GM23248 (cell line): Measurements from ENCODE around the gene TAS1R2. TPM values are rescaled to one million over a fixed set of nuclear protein-coding genes. Genes with fewer than 3 reads are reported as not detected.

Source experiments
- DNase-seq: peaks from one replicate; pipeline ENCODE4 v3.0.0-alpha.2; 2015
- H2AFZ ChIP-seq: fragments of 200-600 bp; sonication (generic); 2 replicates; pipeline ENCODE4 v1.6.1; 2016; ENCODE audit warnings: antibody characterized with exemption
- H3F3A ChIP-seq: fragments of 200-600 bp; sonication (generic); 2 replicates; pipeline ENCODE4 v1.6.1; 2016; ENCODE audit warnings: mild to moderate bottlenecking, antibody characterized with exemption, mixed run types; ENCODE audit not compliant: insufficient read depth
- H3K27ac ChIP-seq: fragments of 200-600 bp; sonication (generic); 2 replicates; pipeline ENCODE4 v1.5.1; 2016; ENCODE audit warnings: mild to moderate bottlenecking
- H3K27me3 ChIP-seq: fragments of 200-600 bp; sonication (generic); replicated peaks from 2 replicates; pipeline ENCODE4 v1.6.1; 2016; ENCODE audit warnings: mild to moderate bottlenecking; ENCODE audit not compliant: insufficient read depth
- H3K36me3 ChIP-seq: fragments of 200-600 bp; sonication (generic); 2 replicates; pipeline ENCODE4 v1.6.1; 2016; ENCODE audit warnings: low read depth, mild to moderate bottlenecking
- H3K4me1 ChIP-seq: fragments of 200-600 bp; sonication (generic); 2 replicates; pipeline ENCODE4 v1.6.1; 2016; ENCODE audit warnings: mild to moderate bottlenecking; ENCODE audit not compliant: insufficient read depth
- H3K4me2 ChIP-seq: fragments of 200-600 bp; sonication (generic); one replicate; pipeline ENCODE4 v1.6.1; 2016; ENCODE audit warnings: mild to moderate bottlenecking; ENCODE audit not compliant: unreplicated experiment
- H3K4me3 ChIP-seq: fragments of 200-600 bp; sonication (generic); 2 replicates; pipeline ENCODE4 v1.5.1; 2016; ENCODE audit warnings: mild to moderate bottlenecking
- H3K79me2 ChIP-seq: fragments of 200-600 bp; sonication (generic); 2 replicates; pipeline ENCODE4 v1.6.1; 2016; ENCODE audit warnings: mild to moderate bottlenecking; ENCODE audit not compliant: insufficient read depth
- H3K9ac ChIP-seq: fragments of 200-600 bp; sonication (generic); 2 replicates; pipeline ENCODE4 v1.6.1; 2016; ENCODE audit warnings: mild to moderate bottlenecking
- H3K9me2 ChIP-seq: fragments of 200-600 bp; sonication (generic); 2 replicates; pipeline ENCODE4 v1.6.1; 2016; ENCODE audit warnings: mixed run types, mild to moderate bottlenecking, moderate library complexity; ENCODE audit not compliant: insufficient read depth
- H3K9me3 ChIP-seq: fragments of 200-600 bp; sonication (generic); one replicate; pipeline ENCODE4 v1.6.1; 2017; ENCODE audit warnings: low read depth
- H4K20me1 ChIP-seq: fragments of 200-600 bp; sonication (generic); 2 replicates; pipeline ENCODE4 v1.6.0; 2016; ENCODE audit not compliant: insufficient read depth
- EZH2 ChIP-seq: fragments of 200-600 bp; sonication (generic); IDR thresholded peaks from 2 replicates; pipeline ENCODE4 v1.6.1; 2018; ENCODE audit warnings: antibody characterized with exemption, mild to moderate bottlenecking; ENCODE audit not compliant: insufficient read depth, poor library complexity, severe bottlenecking
- EZH2phosphoT487 ChIP-seq: fragments of 200-600 bp; sonication (generic); IDR thresholded peaks from 2 replicates; pipeline ENCODE4 v1.6.1; 2018; ENCODE audit warnings: antibody characterized with exemption, moderate library complexity, mild to moderate bottlenecking, low read depth; ENCODE audit not compliant: insufficient read depth
- WGBS, 2 experiments: methylation state at CpG; one replicate each; pipeline ENCODE4 v1.1.6; 2015 to 2017; ENCODE audit warnings: low lambda C conversion rate in 2 of 2, low coverage in 1 of 2; ENCODE audit errors: missing lambda C conversion rate in 2 of 2; 5-methylcytosine and 5-hydroxymethylcytosine counted together
- in situ Hi-C: fragments of 300-500 bp; cut with MboI; formaldehyde crosslinking; loops from 2 replicates; pipeline ENCODE4 v1.15.0; 2020
- polyA plus RNA-seq: library from polyadenylated mRNA; unstranded; fragments of >200 nt; fragmentation: Nextera tagmentation; extraction: Ambion mirVana; gene quantifications from 2 replicates; pipeline ENCODE4 v1.2.1, GENCODE V29; 2016
- total RNA-seq: library from RNA; depleted of rRNA; stranded (reverse); fragments of >200 nt; shearing (Covaris generic); gene quantifications from 2 replicates; pipeline ENCODE4 v1.2.3, GENCODE V29; 2014

TAS1R2 gene
- total and polyA plus RNA-seq, 2 experiments from 2014 or later, result not detected

- Histone ChIP-seq H4K20me1 (no peaks in the 10 kb centered on the region), H3K9ac (no peak overlapping the region), H3K4me1 (peaks cover 24% of the 10 kb centered on the region), H3K27me3 (no peaks in the 10 kb centered on the region), H3K4me2 (peak overlapping the region; percentile 14), H3F3A (peaks cover 11% of the 10 kb centered on the region), H3K4me3 (no peak overlapping the region), H3K9me2 (no peaks in the 10 kb centered on the region), H3K79me2 (no peaks in the 10 kb centered on the region), H3K9me3 (no peaks in the 10 kb centered on the region), H3K27ac (peak overlapping the region; percentile 15; the same call in 1 of the 2 replicates), H2AFZ (no peak overlapping the region), H3K36me3 (no peaks in the 10 kb centered on the region)
- in situ Hi-C loops, result no loop called here
- WGBS, 2 experiments, result 10 to 11% methylated on average over 8 of the region's 8 CpGs
- peak; percentile 91 for DNase-seq
- TF ChIP-seq EZH2phosphoT487, result no peak
- TF ChIP-seq EZH2, result no peak
These were observed 23.0 kb upstream of the TAS1R2 start for GRCh38 chr1:18882486-18882885.

GRCh38 chr1:18881642-18882431, 22.4 kb upstream of the TAS1R2 start:
- H3K9me2 ChIP-seq, result no peaks in the 10 kb centered on the region
- peaks cover 11% of the 10 kb centered on the region for H3F3A ChIP-seq
- no peak overlapping the region for H2AFZ ChIP-seq
- H3K27me3 ChIP-seq, result no peaks in the 10 kb centered on the region
- H3K27ac ChIP-seq, result peak overlapping the region; percentile 15; the same call in 1 of the 2 replicates
- H3K36me3 ChIP-seq, result no peaks in the 10 kb centered on the region
- WGBS, 2 experiments, result 75 to 76% methylated on average over 21 to 24 of the region's 24 CpGs
- no peak overlapping the region for H3K9ac ChIP-seq
- TF ChIP-seq EZH2phosphoT487, result no peak
- TF ChIP-seq EZH2, result no peak
- H3K4me3 ChIP-seq, result no peak overlapping the region
- no peaks in the 10 kb centered on the region for H4K20me1 ChIP-seq
- peaks cover 24% of the 10 kb centered on the region for H3K4me1 ChIP-seq
- DNase-seq, result no peak
- H3K9me3 ChIP-seq, result no peaks in the 10 kb centered on the region
- H3K4me2 ChIP-seq, result peak overlapping the region; percentile 14
- no peaks in the 10 kb centered on the region for H3K79me2 ChIP-seq
- in situ Hi-C loops, result no loop called here

- no peaks in the 10 kb centered on the region for H3K79me2 ChIP-seq
- TF ChIP-seq EZH2phosphoT487 (no peak), EZH2 (no peak)
- 98 to 100% methylated on average over 2 of the region's 2 CpGs for WGBS, 2 experiments
These were observed 21.7 kb upstream of the TAS1R2 start for GRCh38 chr1:18881164-18881563.

GRCh38 chr1:18880585-18880984, 21.1 kb upstream of the TAS1R2 start:
- H3K27me3 ChIP-seq, result no peaks in the 10 kb centered on the region
- H4K20me1 ChIP-seq, result no peaks in the 10 kb centered on the region
- no peak for TF ChIP-seq EZH2phosphoT487
- no peak for TF ChIP-seq EZH2
- H3K4me1 ChIP-seq, result peaks cover 17% of the 10 kb centered on the region
- no peak overlapping the region for H3K9ac ChIP-seq
- H3K27ac ChIP-seq, result no peak overlapping the region
- in situ Hi-C loops, result no loop called here
- H3K79me2 ChIP-seq, result no peaks in the 10 kb centered on the region
- no peak for DNase-seq
- no peaks in the 10 kb centered on the region for H3K9me3 ChIP-seq
- H2AFZ ChIP-seq, result no peak overlapping the region
- H3K9me2 ChIP-seq, result no peaks in the 10 kb centered on the region
- H3F3A ChIP-seq, result peaks cover 11% of the 10 kb centered on the region
- H3K4me3 ChIP-seq, result no peak overlapping the region
- 100% methylated on average over 1 of the region's 1 CpG for WGBS, 2 experiments
- H3K36me3 ChIP-seq, result no peaks in the 10 kb centered on the region
- H3K4me2 ChIP-seq, result no peak overlapping the region

More at GRCh38 chr1:18881164-18881563, 21.7 kb upstream of the TAS1R2 start:
- Histone ChIP-seq H3K4me2 (no peak overlapping the region), H3K9me3 (no peaks in the 10 kb centered on the region), H3K36me3 (no peaks in the 10 kb centered on the region), H3K9ac (no peak overlapping the region), H3K27me3 (no peaks in the 10 kb centered on the region), H4K20me1 (no peaks in the 10 kb centered on the region), H3K4me3 (no peak overlapping the region), H3K4me1 (peaks cover 22% of the 10 kb centered on the region), H2AFZ (no peak overlapping the region), H3K9me2 (no peaks in the 10 kb centered on the region), H3F3A (peaks cover 11% of the 10 kb centered on the region), H3K27ac (no peak overlapping the region)
- in situ Hi-C loops, result no loop called here
- no peak for DNase-seq
